ENCODE measurements around the gene APOC4. TPM values are rescaled to one million over a fixed set of nuclear protein-coding genes. Genes with fewer than 3 reads are reported as not detected.

The APOC4 gene
- total RNA-seq, 1 experiment from 2014 or later, result not detected

DNA sequence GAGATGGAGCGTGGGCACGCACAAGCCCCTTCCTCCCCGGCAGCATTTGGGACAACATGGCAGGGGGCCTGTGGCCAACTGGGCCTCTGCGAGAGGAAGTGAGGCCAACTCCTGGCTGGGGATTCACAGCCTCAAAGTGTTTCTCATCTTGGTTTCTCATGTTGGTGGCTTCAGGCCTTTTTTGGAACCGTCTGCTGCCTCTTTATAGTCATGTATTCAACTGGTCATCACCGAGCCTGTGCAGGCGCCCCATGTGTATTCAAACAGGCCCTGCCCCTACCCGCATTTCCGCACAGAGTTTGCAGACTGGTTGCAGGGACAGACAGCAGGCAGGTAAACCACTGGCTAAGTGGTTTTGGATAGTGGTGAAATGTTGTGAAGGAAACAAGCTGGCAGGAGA, 42.0 kb downstream of the APOC4 start:
- BruUV-seq (replicated peaks), result no TSS peak

DNA sequence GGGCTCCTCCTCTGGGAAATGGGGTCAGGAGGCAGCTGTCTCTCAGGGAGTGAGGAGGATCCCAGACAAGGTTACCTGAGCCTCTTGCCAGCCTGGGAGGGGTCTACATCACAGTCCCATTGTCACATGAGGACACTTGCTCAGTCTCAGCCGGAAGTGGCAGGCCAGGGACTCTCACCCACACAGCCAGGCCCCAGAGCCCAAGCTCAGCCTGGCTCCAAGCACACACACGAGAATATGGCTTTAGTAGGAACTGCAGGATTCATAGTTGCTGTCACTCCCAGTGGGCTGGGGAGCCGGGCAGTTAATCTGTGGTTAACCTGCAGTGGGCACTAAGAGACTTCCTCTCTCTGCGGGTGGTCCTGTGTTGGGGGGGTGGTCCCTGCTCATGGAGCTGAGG, 43.4 kb downstream of the APOC4 start:
- Histone ChIP-seq H3K79me2 (ENCODE audit: low read length) (no peaks in the 10 kb centered on the region), H3K27me3 (ENCODE audit: low read length) (no peaks in the 10 kb centered on the region), H2AFZ (ENCODE audit: low read length) (no peak overlapping the region), H3K4me2 (ENCODE audit: low read length) (no peak overlapping the region), H3K4me3 (ENCODE audit: low read length) (no peak overlapping the region), H3F3A (ENCODE audit: low read length, unreplicated experiment) (no peaks in the 10 kb centered on the region), H3K27ac (ENCODE audit: low read length) (no peak overlapping the region), H3K9me3 (ENCODE audit: low read length) (no peaks in the 10 kb centered on the region), H4K20me1 (ENCODE audit: low read length) (no peaks in the 10 kb centered on the region), H3K36me3 (ENCODE audit: low read depth, low read length) (peaks cover 7% of the 10 kb centered on the region; the same call in 1 of the 2 replicates), H3K9ac (ENCODE audit: low read length) (no peak overlapping the region), H3K9me2 (replicated peaks; ENCODE audit: low read length) (no peaks in the 10 kb centered on the region), H3K4me1 (ENCODE audit: insufficient read depth, low read length) (no peaks in the 10 kb centered on the region)
- ChIA-PET POLR2A (ENCODE audit: unreplicated experiment) (no interaction called here), CTCF (no interaction called here)
- ATAC-seq (no peak), DNase-seq (no peak)
- no TSS peak for BruUV-seq (replicated peaks)
- intact Hi-C loops (cut with micrococcal nuclease), result no loop called here
- TF ChIP-seq EZH2phosphoT487 (IDR thresholded peaks at IDR 0.05; ENCODE audit: borderline replicate concordance, low read length) (no peak), EZH2 (IDR thresholded peaks at IDR 0.05; ENCODE audit: low read length, unreplicated experiment) (no peak)
- TF ChIP-seq, protein P1, sequence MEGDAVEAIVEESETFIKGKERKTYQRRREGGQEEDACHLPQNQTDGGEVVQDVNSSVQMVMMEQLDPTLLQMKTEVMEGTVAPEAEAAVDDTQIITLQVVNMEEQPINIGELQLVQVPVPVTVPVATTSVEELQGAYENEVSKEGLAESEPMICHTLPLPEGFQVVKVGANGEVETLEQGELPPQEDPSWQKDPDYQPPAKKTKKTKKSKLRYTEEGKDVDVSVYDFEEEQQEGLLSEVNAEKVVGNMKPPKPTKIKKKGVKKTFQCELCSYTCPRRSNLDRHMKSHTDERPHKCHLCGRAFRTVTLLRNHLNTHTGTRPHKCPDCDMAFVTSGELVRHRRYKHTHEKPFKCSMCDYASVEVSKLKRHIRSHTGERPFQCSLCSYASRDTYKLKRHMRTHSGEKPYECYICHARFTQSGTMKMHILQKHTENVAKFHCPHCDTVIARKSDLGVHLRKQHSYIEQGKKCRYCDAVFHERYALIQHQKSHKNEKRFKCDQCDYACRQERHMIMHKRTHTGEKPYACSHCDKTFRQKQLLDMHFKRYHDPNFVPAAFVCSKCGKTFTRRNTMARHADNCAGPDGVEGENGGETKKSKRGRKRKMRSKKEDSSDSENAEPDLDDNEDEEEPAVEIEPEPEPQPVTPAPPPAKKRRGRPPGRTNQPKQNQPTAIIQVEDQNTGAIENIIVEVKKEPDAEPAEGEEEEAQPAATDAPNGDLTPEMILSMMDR (conservative IDR thresholded peaks at IDR 0.05; ENCODE audit: low read depth, low read length), result no peak

More for the DNA sequence above, 42.0 kb downstream of the APOC4 start:
- ChIA-PET CTCF (no interaction called here), POLR2A (ENCODE audit: unreplicated experiment) (no interaction called here)
- TF ChIP-seq EZH2phosphoT487 (IDR thresholded peaks at IDR 0.05; ENCODE audit: borderline replicate concordance, low read length) (no peak), EZH2 (IDR thresholded peaks at IDR 0.05; ENCODE audit: low read length, unreplicated experiment) (no peak)
- TF ChIP-seq, protein P1 (conservative IDR thresholded peaks at IDR 0.05; ENCODE audit: low read depth, low read length), result no peak
- Histone ChIP-seq H3F3A (ENCODE audit: low read length, unreplicated experiment) (no peaks in the 10 kb centered on the region), H3K9me3 (ENCODE audit: low read length) (no peaks in the 10 kb centered on the region), H2AFZ (ENCODE audit: low read length) (no peak overlapping the region), H3K36me3 (ENCODE audit: low read depth, low read length) (peaks cover 7% of the 10 kb centered on the region; the same call in 1 of the 2 replicates), H3K27me3 (ENCODE audit: low read length) (no peaks in the 10 kb centered on the region), H3K9me2 (replicated peaks; ENCODE audit: low read length) (no peaks in the 10 kb centered on the region), H3K9ac (ENCODE audit: low read length) (no peak overlapping the region), H4K20me1 (ENCODE audit: low read length) (no peaks in the 10 kb centered on the region), H3K27ac (ENCODE audit: low read length) (no peak overlapping the region), H3K4me3 (ENCODE audit: low read length) (no peak overlapping the region), H3K79me2 (ENCODE audit: low read length) (no peaks in the 10 kb centered on the region), H3K4me1 (ENCODE audit: insufficient read depth, low read length) (no peaks in the 10 kb centered on the region), H3K4me2 (ENCODE audit: low read length) (no peak overlapping the region)
- DNase-seq (no peak), ATAC-seq (no peak)
- intact Hi-C loops (cut with micrococcal nuclease), result no loop called here

DNA sequence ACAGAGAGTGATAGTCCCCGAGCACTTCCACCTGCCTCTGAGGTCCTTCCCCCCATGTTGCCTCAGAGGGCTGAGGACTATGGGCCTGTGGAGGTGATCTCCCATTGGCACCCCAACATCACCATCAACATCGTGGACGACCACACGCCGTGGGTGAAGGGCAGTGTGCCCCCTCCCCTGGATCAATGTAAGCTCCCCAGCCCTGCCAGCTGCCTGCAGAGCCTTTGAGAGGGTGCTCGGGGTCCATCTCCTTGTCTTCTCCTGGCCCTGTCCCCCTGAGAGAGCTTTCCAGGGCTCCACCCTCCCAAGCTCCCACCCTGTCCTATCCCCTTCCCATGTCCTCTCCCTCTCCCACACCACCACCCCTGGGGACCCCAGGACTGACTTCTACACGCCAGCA, 44.4 kb downstream of the APOC4 start:
- intact Hi-C loops (cut with micrococcal nuclease), result no loop called here
- TF ChIP-seq, protein P1 (conservative IDR thresholded peaks at IDR 0.05; ENCODE audit: low read depth, low read length), result no peak
- TF ChIP-seq EZH2 (IDR thresholded peaks at IDR 0.05; ENCODE audit: low read length, unreplicated experiment), result no peak
- no peak for TF ChIP-seq EZH2phosphoT487 (IDR thresholded peaks at IDR 0.05; ENCODE audit: borderline replicate concordance, low read length)
- DNase-seq, result no peak
- peaks cover 7% of the 10 kb centered on the region; the same call in 1 of the 2 replicates for H3K36me3 ChIP-seq (ENCODE audit: low read depth, low read length)
- no peaks in the 10 kb centered on the region for H3K79me2 ChIP-seq (ENCODE audit: low read length)
- H3K4me2 ChIP-seq (ENCODE audit: low read length), result no peak overlapping the region
- CTCF ChIA-PET, result no interaction called here
- ATAC-seq, result no peak
- no peaks in the 10 kb centered on the region for H3K9me2 ChIP-seq (replicated peaks; ENCODE audit: low read length)
- H4K20me1 ChIP-seq (ENCODE audit: low read length), result no peaks in the 10 kb centered on the region
- H3K27ac ChIP-seq (ENCODE audit: low read length), result no peak overlapping the region
- POLR2A ChIA-PET (ENCODE audit: unreplicated experiment), result no interaction called here
- no peaks in the 10 kb centered on the region for H3K27me3 ChIP-seq (ENCODE audit: low read length)
- H3K4me1 ChIP-seq (ENCODE audit: insufficient read depth, low read length), result no peaks in the 10 kb centered on the region
- H3F3A ChIP-seq (ENCODE audit: low read length, unreplicated experiment), result no peaks in the 10 kb centered on the region
- H3K4me3 ChIP-seq (ENCODE audit: low read length), result no peak overlapping the region
- no peaks in the 10 kb centered on the region for H3K9me3 ChIP-seq (ENCODE audit: low read length)
- BruUV-seq (replicated peaks), result no TSS peak
- no peak overlapping the region for H3K9ac ChIP-seq (ENCODE audit: low read length)
- H2AFZ ChIP-seq (ENCODE audit: low read length), result no peak overlapping the region
